PFSK-1 (cell line): ENCODE data around the gene AUTS2.

ENCODE experiments used
- TAF1 ChIP-seq: IDR thresholded peaks from 2 replicates; pipeline ENCODE4 v1.6.1; 2012; ENCODE audit warnings: low read length, control low read depth, borderline replicate concordance; ENCODE audit not compliant: insufficient read depth
- TF ChIP-seq, protein P1 (sequence below), 2 experiments: IDR thresholded peaks; 2 replicates each; pipeline versions ENCODE4 v1.6.1 to v1.8.0; 2011 to 2012; ENCODE audit warnings: low read depth in 2 of 2, low read length in 2 of 2, control low read depth in 1 of 2, inconsistent platforms in 1 of 2, mild to moderate bottlenecking in 1 of 2, moderate library complexity in 1 of 2; ENCODE audit not compliant: insufficient read depth in 1 of 2

DNA sequence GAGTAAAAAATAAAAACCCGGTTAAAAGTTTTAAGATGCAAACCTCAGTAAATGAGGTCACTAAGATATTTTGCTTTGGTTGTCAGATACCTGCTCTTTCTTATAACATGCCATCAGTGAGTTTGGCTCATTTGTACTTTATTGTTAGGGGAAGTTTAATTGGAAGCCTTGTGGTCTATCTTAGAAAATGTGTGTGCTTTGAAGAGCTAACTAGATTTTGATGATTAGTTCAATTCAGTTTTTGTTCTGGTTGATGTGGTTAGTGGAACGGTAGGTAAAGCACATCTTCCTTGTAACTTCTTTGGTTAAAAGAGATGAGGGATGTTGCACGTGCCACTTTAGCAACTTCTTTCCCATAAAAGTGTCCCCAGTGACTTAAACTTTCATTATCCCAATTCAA lies 1180.3 kb downstream of the AUTS2 start:
- no peak for TF ChIP-seq TAF1
- TF ChIP-seq, protein P1, sequence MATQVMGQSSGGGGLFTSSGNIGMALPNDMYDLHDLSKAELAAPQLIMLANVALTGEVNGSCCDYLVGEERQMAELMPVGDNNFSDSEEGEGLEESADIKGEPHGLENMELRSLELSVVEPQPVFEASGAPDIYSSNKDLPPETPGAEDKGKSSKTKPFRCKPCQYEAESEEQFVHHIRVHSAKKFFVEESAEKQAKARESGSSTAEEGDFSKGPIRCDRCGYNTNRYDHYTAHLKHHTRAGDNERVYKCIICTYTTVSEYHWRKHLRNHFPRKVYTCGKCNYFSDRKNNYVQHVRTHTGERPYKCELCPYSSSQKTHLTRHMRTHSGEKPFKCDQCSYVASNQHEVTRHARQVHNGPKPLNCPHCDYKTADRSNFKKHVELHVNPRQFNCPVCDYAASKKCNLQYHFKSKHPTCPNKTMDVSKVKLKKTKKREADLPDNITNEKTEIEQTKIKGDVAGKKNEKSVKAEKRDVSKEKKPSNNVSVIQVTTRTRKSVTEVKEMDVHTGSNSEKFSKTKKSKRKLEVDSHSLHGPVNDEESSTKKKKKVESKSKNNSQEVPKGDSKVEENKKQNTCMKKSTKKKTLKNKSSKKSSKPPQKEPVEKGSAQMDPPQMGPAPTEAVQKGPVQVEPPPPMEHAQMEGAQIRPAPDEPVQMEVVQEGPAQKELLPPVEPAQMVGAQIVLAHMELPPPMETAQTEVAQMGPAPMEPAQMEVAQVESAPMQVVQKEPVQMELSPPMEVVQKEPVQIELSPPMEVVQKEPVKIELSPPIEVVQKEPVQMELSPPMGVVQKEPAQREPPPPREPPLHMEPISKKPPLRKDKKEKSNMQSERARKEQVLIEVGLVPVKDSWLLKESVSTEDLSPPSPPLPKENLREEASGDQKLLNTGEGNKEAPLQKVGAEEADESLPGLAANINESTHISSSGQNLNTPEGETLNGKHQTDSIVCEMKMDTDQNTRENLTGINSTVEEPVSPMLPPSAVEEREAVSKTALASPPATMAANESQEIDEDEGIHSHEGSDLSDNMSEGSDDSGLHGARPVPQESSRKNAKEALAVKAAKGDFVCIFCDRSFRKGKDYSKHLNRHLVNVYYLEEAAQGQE (IDR thresholded peaks at IDR 0.05; ENCODE audit: insufficient read depth in 1 of 2, low read depth in 2 of 2, low read length in 2 of 2) = no peak
